HG02610 (cell line): Measurements from ENCODE around the gene SLC2A5.

ENCODE experiments used
- ATAC-seq: cut with Tn5 transposase; IDR thresholded peaks from one replicate; pipeline ENCODE4 v1.9.1; 2021; ENCODE audit warnings: mild to moderate bottlenecking, moderate library complexity; ENCODE audit not compliant: unreplicated experiment

The SLC2A5 gene

GRCh38 chr1:9093581-9093980, 24.1 kb upstream of the SLC2A5 start:
- no peak for ATAC-seq

- no peak for ATAC-seq
Measured at GRCh38 chr1:9093091-9093490, 23.7 kb upstream of the SLC2A5 start.

GRCh38 chr1:9088807-9089206, 19.4 kb upstream of the SLC2A5 start:
- no peak for ATAC-seq

GRCh38 chr1:9087411-9088125, 18.1 kb upstream of the SLC2A5 start:
- ATAC-seq = no peak

GRCh38 chr1:9086796-9087195, 17.4 kb upstream of the SLC2A5 start:
- ATAC-seq = no peak

- ATAC-seq = no peak
Measured at GRCh38 chr1:9086045-9086444, 16.6 kb upstream of the SLC2A5 start.

GRCh38 chr1:9085306-9085940, 16.0 kb upstream of the SLC2A5 start:
- ATAC-seq = no peak

- no peak for ATAC-seq
Measured at GRCh38 chr1:9084906-9085305, 15.5 kb upstream of the SLC2A5 start.

- ATAC-seq = no peak
Measured at GRCh38 chr1:9081473-9081872, 12.0 kb upstream of the SLC2A5 start.

- peak; percentile 12 for ATAC-seq
Measured at GRCh38 chr1:9080705-9081291, 11.4 kb upstream of the SLC2A5 start.

GRCh38 chr1:9079988-9080704, 10.7 kb upstream of the SLC2A5 start:
- peak; percentile 47 for ATAC-seq

- no peak for ATAC-seq
Measured at GRCh38 chr1:9078752-9079500, 9.5 kb upstream of the SLC2A5 start.

- peak; percentile 40 for ATAC-seq
Measured at GRCh38 chr1:9078015-9078751, 8.7 kb upstream of the SLC2A5 start.

GRCh38 chr1:9075022-9075421, 5.6 kb upstream of the SLC2A5 start:
- peak; percentile 29 for ATAC-seq

GRCh38 chr1:9073143-9073542, 3.7 kb upstream of the SLC2A5 start:
- ATAC-seq = no peak

- no peak for ATAC-seq
Measured at GRCh38 chr1:9071554-9072235, 2.3 kb upstream of the SLC2A5 start.

GRCh38 chr1:9070486-9070885, 1.1 kb upstream of the SLC2A5 start:
- ATAC-seq = no peak

GRCh38 chr1:9068981-9069325, 482 bp downstream of the SLC2A5 start:
- ATAC-seq = no peak

- ATAC-seq = no peak
Measured at GRCh38 chr1:9066945-9067807, 2.3 kb downstream of the SLC2A5 start.
